Measurements from ENCODE around the gene FZD10.

Gene FZD10, protein sequence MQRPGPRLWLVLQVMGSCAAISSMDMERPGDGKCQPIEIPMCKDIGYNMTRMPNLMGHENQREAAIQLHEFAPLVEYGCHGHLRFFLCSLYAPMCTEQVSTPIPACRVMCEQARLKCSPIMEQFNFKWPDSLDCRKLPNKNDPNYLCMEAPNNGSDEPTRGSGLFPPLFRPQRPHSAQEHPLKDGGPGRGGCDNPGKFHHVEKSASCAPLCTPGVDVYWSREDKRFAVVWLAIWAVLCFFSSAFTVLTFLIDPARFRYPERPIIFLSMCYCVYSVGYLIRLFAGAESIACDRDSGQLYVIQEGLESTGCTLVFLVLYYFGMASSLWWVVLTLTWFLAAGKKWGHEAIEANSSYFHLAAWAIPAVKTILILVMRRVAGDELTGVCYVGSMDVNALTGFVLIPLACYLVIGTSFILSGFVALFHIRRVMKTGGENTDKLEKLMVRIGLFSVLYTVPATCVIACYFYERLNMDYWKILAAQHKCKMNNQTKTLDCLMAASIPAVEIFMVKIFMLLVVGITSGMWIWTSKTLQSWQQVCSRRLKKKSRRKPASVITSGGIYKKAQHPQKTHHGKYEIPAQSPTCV

GRCh38 chr12:130162267-130162666 is at the start of gene FZD10:
Gene FZD10, plus strand, starts transcription at chr12:130162464. Its CDS starts 479 bp downstream, at chr12:130162943.
- DNase-seq: no peak

DNA sequence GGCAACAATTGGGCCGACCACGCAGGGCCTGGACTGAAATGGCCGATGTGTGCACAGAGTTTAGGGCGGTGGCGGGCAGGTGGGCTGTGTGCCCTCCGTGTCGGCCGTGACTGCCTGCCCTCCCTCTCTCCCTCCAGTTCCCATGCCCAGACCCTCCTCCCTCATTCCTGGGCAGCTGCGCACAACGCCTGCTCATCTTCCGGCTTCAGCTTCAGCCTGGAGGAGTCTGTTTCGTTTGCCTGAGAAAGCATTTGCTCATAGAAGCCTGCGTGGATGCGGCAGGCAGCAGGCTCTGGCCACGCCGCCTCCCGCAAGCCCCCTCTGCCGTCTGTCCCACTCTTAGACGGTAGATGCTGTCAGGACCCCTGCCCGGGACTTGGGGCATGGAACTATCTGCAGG is 47.3 kb upstream of the FZD10 start:
- no peak for DNase-seq

GRCh38 chr12:130115646-130116045 is 46.6 kb upstream of the FZD10 start:
- no peak for DNase-seq

DNA sequence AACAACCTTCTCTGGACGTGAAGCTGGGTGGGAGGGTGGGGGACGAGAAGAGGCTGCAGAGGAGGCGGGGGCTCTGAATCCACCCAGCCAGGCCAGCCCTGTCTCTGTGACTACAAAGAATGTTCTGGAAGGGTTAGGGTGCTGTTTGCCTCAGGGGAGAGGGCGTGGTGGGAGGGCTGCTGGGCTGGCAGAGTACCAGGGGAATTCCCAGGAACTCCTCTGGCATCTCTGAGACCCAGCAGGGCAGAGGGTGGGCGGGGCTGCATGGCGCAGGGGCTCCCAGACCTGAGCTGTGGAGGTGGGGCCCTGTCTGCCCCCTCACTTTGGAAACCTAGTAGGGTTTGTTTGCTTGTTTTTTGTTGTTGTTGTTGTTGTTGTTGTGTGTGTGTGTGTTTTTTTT is 45.5 kb upstream of the FZD10 start:
- DNase-seq: no peak

DNA sequence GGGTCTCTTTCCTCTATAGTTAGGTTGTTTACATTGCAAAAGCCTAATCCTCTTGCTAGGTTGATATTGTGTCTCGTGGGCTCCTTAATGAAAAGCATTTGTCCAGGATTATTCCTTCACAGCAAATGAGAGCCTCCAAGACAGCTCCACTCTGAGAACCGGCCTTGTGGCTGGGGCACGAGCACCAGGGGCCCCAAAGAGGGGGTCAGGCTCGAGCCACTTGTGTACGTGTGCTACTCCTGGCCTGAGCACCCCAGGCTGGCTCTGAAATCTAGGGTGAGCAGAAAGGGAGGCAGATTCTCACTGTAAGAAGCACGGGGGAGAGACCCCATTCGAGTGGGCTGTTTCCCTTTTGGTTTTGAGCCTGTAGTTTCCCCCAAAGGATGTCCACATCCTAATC is 45.0 kb upstream of the FZD10 start:
- DNase-seq: no peak

GRCh38 chr12:130117701-130118100 is 44.6 kb upstream of the FZD10 start:
- DNase-seq: no peak

- DNase-seq: no peak
Observed at GRCh38 chr12:130118181-130118580, 44.1 kb upstream of the FZD10 start.

DNA sequence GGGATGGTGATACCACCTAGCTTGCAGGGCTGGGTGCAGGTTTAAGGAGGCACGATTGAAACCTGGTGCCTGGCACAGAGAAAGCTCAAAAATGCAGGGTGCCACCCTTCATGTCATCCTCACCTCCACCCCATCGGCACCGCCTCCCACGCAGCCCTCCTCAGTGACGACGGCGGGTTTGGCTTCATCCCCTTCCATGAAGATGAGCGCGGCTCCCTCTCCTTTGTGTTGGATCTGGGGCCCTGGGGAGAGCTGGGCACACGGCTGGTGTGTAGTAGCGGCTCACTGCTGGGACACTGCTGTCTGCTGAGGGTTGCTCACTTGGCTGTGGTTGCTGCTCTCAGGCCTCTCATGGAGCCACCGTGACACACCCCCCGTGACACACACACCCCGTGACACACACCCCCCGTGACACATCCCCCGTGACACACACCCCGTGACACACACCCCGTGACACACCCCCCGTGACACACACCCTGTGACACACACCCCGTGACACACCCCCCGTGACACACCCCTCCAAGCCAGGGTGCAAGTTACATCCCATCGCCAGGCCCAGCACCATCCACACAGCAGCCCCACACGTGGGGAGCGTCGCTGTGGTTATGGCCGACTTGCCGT is 42.9 kb upstream of the FZD10 start:
- DNase-seq: no peak

DNA sequence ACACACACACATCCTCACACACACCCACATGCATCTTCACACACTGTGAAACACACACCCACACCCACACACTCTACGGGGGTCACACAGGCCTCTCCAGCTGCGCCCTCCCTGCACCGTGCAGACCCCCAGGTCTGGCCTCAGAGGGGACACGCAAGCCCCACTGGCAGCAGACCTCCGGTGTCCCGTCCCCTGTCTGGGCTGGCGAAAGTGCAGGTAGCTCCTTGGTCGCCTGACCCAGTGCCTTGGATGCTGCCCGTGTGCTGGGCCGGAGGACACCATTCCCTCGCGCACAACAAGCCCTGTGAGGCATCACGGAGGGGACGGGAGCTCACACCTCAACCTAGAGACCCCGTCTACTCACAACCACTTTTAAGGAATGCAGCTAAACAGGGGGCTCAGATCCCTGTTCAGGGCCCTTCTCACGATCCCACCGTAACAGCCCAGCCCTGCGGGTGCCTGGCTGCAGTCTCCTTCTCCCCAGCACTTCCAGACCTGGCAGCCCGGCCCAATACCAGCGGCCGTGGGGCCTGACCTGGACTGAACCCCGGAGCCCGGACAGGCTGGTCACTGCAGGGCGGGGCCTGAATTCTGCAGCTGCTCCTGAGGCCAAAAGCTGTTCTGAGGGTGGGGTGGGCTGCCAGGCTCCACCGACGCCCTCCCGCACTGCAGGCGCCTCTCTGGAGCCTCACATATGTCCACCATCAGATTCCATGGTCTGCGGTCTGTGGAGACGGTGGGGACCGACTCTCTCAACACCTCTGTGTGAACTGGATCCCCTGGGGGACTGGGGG is 42.1 kb upstream of the FZD10 start:
- DNase-seq: no peak

DNA sequence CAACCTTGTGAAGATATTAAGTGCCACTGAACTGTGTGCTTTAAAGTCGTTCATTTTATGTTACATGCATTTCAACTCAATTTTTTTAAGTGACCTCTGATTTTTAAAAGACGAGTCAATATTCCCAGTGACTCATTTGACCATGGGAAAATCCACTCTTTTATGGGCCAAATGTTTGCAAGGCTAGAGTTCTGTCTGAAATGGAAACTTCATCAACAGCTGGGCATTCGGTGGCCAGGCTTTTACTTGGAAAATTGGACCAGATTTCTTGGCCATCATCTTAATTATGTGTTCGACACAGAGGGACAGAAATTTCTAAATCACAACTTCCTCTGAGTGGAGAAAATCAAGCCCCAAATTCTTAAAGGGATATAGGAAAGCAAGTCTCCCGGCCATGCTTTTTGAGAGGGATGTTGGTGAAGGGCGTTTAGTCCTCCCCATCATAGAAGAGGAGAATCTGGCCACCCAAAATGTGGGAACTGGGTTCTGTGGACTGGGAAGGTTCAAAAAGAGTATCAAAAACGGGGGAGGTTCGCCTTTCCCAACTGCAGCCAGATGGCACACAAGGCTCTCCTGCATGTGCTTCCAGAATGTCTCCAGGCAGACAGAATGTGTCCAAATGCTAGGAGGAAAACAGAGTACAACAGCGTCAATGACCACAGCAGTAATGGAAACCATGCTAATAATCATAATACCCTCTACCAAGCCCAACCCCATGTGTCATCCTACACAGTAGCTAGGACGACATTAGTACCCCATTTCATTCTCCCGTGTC is 40.9 kb upstream of the FZD10 start:
- no peak for DNase-seq

DNA sequence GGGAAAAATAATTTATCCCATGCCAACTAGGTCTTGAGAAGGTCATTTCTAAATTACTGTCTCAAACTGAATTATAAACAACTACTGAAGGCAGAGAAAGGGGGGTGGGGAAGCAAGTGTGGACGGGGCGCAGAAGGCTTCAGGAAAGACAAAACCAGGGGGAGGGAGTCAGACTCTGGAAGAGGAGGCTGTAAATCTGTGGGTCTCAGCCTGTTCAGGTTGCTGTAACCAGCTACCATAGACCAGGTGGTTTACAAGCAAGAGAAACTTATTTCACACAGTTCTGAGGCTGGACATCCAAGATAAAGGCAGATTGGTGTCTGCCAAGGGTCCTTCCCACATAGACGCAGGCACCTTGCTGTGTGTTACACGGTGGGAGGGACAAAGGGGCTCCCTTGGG is 39.9 kb upstream of the FZD10 start:
- no peak for DNase-seq

DNA sequence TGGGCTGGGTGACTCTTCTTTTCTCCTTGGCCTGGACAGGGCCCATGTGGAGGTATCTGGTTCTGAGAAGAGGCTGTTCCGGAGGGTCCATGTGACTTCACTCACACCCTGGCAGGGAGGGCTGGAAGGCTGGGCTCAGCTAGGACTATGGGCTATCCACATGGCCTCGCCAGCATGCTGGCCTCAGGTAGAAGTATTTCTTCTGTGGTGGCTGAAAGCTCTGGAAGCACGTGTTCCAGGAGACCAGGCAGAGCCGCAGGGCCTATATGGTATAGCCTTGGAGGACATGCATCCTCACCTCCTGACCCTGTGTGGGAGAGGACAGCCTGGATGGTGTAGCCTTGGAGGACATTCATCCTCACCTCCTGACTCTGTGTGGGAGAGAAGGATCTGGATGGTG is 38.2 kb upstream of the FZD10 start:
- no peak for DNase-seq

DNA sequence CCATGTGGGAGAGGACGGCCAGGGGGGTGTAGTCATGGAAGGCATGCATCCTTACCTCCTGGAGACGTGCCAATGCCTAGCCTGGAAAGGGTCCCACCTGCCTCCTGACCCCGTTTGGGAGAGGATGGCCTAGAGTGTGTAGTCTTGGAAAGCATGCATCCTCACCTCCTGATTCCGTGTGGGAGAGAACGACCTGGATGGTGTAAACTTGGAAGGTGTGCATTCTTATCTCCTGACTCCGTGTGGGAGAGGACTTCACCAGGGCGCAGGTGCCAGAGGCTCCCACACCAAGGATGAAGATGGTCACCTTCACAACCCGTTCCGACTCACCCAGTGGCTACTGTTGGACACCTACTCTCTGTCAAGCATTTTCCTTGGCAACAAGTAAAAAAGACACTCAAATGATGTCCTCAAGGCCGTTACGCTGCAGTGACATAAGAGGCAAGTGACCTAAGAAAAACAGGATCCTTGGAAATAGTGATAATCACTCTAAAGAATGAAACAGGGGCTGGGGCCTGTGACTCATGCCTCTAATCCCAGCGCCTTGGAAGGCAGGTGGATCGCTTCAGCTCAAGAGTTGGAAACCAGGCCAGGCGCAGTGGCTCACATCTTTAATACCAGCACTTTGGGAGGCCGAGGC is 37.5 kb upstream of the FZD10 start:
- DNase-seq: no peak

DNA sequence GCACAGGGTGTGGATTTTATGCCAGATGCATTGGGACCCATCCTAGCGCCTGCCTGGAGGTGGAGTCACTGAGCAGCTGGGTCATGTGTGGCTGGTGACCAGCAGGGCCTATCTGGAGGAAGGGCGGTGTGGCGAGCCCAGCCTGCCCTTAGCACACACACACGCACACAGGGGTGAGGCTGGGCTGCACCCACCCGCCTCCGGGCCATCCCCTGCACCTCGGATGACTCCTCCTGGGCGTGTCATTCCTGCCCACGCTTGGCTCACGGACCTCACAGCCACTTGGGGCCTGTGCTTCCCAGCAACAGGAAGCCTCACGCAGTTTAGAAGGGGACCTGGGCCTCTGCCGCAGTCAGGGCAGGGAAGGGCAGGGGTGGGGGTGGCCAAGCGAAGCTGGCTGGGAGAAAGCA is 36.2 kb upstream of the FZD10 start:
- DNase-seq: no peak

- no peak for DNase-seq
Observed at GRCh38 chr12:130127532-130127911, 34.7 kb upstream of the FZD10 start.

- DNase-seq: no peak
Observed at GRCh38 chr12:130127912-130128789, 34.1 kb upstream of the FZD10 start.

GRCh38 chr12:130128790-130129735 is 33.2 kb upstream of the FZD10 start:
- no peak for DNase-seq

GRCh38 chr12:130130346-130130745 is 31.9 kb upstream of the FZD10 start:
- DNase-seq: no peak

GRCh38 chr12:130131025-130131424 is 31.2 kb upstream of the FZD10 start:
- no peak for DNase-seq

DNA sequence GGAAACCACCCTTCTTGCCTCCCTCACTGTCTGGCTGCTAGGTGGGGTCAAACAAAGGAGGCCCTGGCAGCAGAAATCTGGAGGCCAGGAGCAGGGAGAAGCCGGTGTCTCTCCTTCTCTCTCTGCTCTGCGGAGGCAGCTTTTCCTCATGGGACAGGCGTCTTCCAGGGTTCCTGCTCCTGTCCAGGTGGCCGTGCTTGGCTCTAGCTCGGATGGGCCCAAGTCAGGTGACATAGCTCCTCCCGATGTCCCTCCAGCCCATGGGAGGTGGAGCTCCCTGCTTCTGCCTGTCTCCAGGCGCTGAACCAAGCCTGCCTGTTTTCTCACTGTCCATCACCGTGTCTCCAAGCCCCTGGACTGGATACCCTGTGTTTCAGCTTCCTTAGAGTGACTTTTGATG is 30.5 kb upstream of the FZD10 start:
- DNase-seq: no peak
